ENCODE results near the gene EHMT1.

The EHMT1 gene

DNA sequence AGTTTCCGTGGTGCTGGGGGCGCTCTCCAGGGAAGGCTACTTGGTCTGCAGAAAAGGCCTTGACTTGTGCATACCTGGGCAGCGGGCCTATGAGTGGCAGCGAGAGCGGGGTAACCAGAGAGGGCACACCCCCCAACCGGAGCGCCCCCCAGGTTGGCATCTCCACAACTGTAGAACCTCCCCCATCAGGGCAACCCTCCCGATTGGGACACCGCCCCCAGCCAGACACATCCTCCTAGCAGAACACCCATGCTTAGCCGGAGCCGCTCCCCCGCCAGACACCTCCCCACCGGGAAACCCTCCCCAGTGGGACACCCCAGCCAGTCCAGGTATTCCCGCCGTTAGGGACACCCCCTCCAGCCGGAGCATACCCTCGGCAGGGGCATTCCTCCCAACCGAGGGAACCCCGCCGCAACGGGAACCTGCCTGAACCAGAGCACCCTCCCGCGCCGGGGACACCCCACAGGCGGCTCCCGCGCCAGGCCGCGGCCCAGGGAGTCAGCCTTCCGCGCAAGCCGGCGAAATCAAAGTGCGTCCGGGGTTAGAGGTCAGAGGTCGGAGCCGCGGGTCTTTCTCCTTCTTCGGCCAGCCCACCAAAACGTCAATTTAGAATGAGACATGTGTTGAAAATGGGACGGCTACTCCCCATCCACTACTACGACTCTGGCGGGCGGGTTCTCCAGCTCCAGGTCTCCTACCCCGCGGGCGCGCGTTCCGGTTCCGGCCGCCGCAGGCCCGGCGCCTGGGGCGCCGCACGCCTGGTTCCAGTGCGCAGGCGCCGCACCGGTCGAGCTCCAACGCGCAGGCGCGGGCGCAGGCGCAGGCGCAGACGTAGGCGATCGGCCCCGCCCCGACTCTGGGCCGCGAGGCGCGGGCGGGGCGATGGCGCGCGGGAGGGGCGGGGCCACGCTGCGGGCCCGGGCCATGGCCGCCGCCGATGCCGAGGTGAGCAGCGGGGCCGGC lies at the start of gene EHMT1:
Gene EHMT1 (plus strand): TSS at position 901 of the 963 bp plus-strand sequence. CDS start 24 bp downstream, at position 925.
- peak within 1 kb of the TSS; percentile 93 for H3K27ac ChIP-seq (ENCODE audit: low read depth, low read length)
- H3K4me3 ChIP-seq (ENCODE audit: low read depth, low read length) = peak within 1 kb of the TSS; percentile 88
- H3K27me3 ChIP-seq (ENCODE audit: control insufficient read depth, insufficient read depth, low read length) = no peaks in the 10 kb centered on the region
- peaks cover 16% of the 10 kb centered on the region; the same call in 1 of the 2 replicates for H3K4me1 ChIP-seq (ENCODE audit: control insufficient read depth, insufficient read depth, low read length)
- H3K9me3 ChIP-seq (ENCODE audit: control insufficient read depth, insufficient read depth, low read length) = no peaks in the 10 kb centered on the region
- H3K9ac ChIP-seq (ENCODE audit: low read depth, low read length) = peak within 1 kb of the TSS; percentile 84
- peaks cover 42% of the 10 kb centered on the region for H3K36me3 ChIP-seq (ENCODE audit: control insufficient read depth, insufficient read depth, low read length)

DNA sequence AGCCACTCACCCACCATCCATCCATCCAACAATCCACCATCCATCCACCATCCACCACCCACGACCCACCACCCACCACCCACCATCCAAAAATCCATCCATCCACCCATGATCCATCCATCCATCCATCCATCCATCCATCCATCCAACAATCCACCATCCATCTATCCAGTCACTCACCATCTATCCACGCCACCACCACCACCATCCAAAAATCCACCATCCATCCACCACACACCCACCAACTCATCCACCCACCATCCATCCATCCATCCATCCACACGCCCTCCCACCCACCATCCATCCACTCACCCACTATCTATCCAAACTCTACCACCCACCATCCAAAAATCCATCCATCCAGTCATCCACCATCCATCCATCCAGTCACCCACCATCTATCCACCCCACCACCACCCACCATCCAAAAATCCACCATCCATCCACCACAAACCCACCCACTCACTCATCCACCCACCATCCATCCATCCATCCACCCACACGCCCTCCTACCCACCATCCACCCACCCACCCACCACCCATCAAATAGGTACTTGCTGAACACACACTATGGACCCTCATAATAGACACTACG lies 49.1 kb upstream of the EHMT1 start:
- no peak overlapping the region for H3K4me3 ChIP-seq (ENCODE audit: low read depth, low read length)
- peaks cover 35% of the 10 kb centered on the region for H3K36me3 ChIP-seq (ENCODE audit: control insufficient read depth, insufficient read depth, low read length)
- no peak overlapping the region for H3K27ac ChIP-seq (ENCODE audit: low read depth, low read length)
- H3K27me3 ChIP-seq (ENCODE audit: control insufficient read depth, insufficient read depth, low read length) = no peaks in the 10 kb centered on the region
- H3K9me3 ChIP-seq (ENCODE audit: control insufficient read depth, insufficient read depth, low read length) = no peaks in the 10 kb centered on the region
- no peak overlapping the region for H3K9ac ChIP-seq (ENCODE audit: low read depth, low read length)
- no peaks in the 10 kb centered on the region for H3K4me1 ChIP-seq (ENCODE audit: control insufficient read depth, insufficient read depth, low read length)

DNA sequence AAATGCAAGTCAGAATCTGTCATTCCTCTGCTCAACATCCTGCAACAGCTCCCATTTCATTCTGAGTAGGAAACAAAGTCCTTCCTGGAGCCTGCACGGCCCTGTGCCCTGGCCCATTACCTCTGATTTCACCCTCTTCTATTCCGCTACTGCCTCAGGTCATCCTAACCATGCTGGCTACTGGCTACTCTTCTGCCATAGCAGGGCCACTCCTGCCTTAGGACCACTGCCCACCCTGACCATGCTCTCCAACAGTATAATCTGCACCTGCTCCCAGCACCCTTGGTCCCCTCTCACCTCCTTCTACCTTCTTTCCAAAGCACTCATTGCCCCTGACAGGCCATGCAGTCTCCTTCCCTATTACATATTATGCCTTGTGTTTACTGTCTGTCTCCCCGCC lies 48.2 kb upstream of the EHMT1 start:
- Histone ChIP-seq H3K9me3 (ENCODE audit: control insufficient read depth, insufficient read depth, low read length) (no peaks in the 10 kb centered on the region), H3K27ac (ENCODE audit: low read depth, low read length) (no peak overlapping the region), H3K27me3 (ENCODE audit: control insufficient read depth, insufficient read depth, low read length) (no peaks in the 10 kb centered on the region), H3K4me3 (ENCODE audit: low read depth, low read length) (no peak overlapping the region), H3K4me1 (ENCODE audit: control insufficient read depth, insufficient read depth, low read length) (no peaks in the 10 kb centered on the region), H3K9ac (ENCODE audit: low read depth, low read length) (no peak overlapping the region), H3K36me3 (ENCODE audit: control insufficient read depth, insufficient read depth, low read length) (peaks cover 40% of the 10 kb centered on the region)

DNA sequence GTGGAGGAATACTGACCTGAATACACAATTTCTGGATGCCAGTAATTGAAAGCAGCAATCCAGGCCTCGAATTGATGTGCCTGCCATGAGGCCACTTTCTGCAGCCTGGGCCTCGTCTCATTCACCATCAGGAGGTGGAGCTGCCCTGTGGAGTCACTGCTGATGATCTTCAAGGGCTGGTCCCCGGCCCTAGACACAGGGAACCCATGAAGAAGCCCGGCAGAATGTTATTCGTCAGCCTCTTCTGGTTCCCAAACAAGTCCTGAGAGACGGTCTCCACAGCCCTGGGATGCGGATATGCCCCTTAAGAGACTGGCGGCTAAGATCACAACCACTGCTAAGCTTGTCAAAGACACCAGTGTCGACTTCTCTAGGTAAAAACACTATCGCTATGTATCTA lies 44.6 kb upstream of the EHMT1 start:
- Histone ChIP-seq H3K27me3 (ENCODE audit: control insufficient read depth, insufficient read depth, low read length) (no peaks in the 10 kb centered on the region), H3K9me3 (ENCODE audit: control insufficient read depth, insufficient read depth, low read length) (no peaks in the 10 kb centered on the region), H3K27ac (ENCODE audit: low read depth, low read length) (no peak overlapping the region), H3K4me1 (ENCODE audit: control insufficient read depth, insufficient read depth, low read length) (peaks cover 4% of the 10 kb centered on the region; the same call in 1 of the 2 replicates), H3K4me3 (ENCODE audit: low read depth, low read length) (no peak overlapping the region), H3K9ac (ENCODE audit: low read depth, low read length) (no peak overlapping the region), H3K36me3 (ENCODE audit: control insufficient read depth, insufficient read depth, low read length) (peaks cover 45% of the 10 kb centered on the region)

DNA sequence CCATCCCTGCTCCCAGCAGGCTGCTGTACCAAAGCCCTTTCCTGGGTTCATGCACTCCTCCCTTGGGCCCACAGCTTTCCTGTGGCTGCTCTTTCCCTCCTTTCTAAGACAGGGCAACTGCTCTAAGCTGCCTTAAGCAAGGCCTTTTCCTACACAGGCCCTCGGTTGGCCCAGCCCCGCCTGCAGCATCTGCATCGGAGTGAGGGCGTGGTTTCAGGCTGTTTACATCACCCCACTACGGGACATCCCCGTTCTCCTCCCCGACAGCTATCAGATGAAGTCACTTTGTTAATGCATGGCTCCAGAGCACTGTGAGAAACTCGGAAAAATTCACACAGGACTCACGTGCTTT lies 43.5 kb upstream of the EHMT1 start:
- Histone ChIP-seq H3K36me3 (ENCODE audit: control insufficient read depth, insufficient read depth, low read length) (peaks cover 46% of the 10 kb centered on the region), H3K4me1 (ENCODE audit: control insufficient read depth, insufficient read depth, low read length) (peaks cover 8% of the 10 kb centered on the region), H3K27me3 (ENCODE audit: control insufficient read depth, insufficient read depth, low read length) (no peaks in the 10 kb centered on the region), H3K9ac (ENCODE audit: low read depth, low read length) (no peak overlapping the region), H3K9me3 (ENCODE audit: control insufficient read depth, insufficient read depth, low read length) (no peaks in the 10 kb centered on the region), H3K27ac (ENCODE audit: low read depth, low read length) (no peak overlapping the region), H3K4me3 (ENCODE audit: low read depth, low read length) (no peak overlapping the region)

DNA sequence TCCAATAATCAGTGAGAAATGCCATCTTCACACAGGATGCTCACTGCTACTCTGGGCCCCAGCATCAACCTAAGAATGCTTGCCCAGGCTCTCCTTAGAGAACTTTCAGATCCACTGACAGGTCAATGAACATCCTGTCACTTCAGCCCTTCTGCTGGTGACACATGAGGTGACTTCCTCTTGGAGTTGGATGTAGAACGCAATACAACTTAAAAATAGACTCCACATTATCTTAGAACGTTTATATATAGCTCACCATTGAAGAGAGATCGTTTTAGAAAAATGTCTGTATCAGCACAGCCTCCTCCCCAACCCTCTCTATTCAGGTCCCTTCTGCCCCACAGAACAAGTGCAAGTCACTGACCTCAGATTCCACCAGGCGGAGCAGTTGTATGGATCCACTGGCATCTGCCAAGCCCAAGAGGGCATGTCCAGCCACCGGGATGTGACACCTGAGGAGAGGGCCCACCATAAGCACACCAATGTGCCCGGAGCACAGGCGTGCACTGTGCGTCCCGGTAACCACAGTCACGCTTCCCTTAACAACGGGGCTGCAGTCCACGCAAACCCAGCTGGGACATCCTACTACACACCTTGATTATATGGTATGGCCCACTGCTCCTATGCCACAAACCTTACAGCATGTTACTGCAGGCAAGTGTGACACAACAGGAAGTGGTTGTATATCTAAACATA lies 42.9 kb upstream of the EHMT1 start:
- no peak overlapping the region for H3K9ac ChIP-seq (ENCODE audit: low read depth, low read length)
- no peak overlapping the region for H3K27ac ChIP-seq (ENCODE audit: low read depth, low read length)
- peaks cover 47% of the 10 kb centered on the region for H3K36me3 ChIP-seq (ENCODE audit: control insufficient read depth, insufficient read depth, low read length)
- no peak overlapping the region for H3K4me3 ChIP-seq (ENCODE audit: low read depth, low read length)
- H3K9me3 ChIP-seq (ENCODE audit: control insufficient read depth, insufficient read depth, low read length) = no peaks in the 10 kb centered on the region
- peaks cover 13% of the 10 kb centered on the region for H3K4me1 ChIP-seq (ENCODE audit: control insufficient read depth, insufficient read depth, low read length)
- H3K27me3 ChIP-seq (ENCODE audit: control insufficient read depth, insufficient read depth, low read length) = no peaks in the 10 kb centered on the region

DNA sequence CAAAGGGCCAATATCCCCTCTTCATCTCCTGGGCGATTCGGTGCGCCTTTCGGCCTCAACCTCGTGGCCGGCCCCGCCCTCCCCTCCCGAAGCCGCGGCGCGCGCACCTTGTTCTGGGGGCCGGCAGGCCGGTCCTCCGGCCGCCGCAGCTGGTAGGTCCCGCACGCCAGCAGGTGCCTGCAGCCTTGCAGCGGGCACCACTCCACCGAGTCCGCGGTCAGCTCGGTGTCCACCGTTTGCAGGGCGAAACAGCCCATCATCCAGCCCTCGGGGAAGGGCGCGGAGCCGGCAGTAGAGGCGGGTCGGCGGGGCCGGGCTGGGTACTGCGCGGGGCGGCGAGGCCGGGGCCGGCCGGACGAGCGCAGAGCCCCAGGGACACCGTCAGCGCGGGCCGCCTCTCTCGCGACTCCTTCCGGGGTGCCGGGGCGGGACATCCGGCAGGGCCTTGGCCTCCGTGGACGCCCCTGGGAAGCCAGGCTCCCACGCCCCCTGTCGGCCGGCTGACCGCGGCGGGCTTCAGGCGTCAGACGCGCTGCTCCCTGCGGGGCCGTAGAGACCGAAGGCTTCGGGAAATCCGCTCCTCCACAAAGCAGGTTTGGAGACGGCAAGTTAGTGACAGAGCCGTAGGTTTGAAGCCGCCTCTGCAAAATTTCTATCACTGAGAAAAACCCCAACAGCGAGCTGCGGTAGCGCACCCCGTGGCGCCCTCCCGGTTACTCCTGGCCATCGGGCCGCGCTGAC lies 40.1 kb upstream of the EHMT1 start, which contains the start of gene DPH7:
Gene DPH7 (minus strand): TSS at position 408 of the 741 bp plus-strand sequence. CDS start 148 bp downstream, at position 260.
- Histone ChIP-seq H3K4me1 (ENCODE audit: control insufficient read depth, insufficient read depth, low read length) (peaks cover 17% of the 10 kb centered on the region), H3K4me3 (ENCODE audit: low read depth, low read length) (peak within 1 kb of the TSS; percentile 95), H3K9ac (ENCODE audit: low read depth, low read length) (peak within 1 kb of the TSS; percentile 83), H3K27ac (ENCODE audit: low read depth, low read length) (peak within 1 kb of the TSS; percentile 89), H3K36me3 (ENCODE audit: control insufficient read depth, insufficient read depth, low read length) (peaks cover 63% of the 10 kb centered on the region), H3K27me3 (ENCODE audit: control insufficient read depth, insufficient read depth, low read length) (no peaks in the 10 kb centered on the region), H3K9me3 (ENCODE audit: control insufficient read depth, insufficient read depth, low read length) (no peaks in the 10 kb centered on the region)

DNA sequence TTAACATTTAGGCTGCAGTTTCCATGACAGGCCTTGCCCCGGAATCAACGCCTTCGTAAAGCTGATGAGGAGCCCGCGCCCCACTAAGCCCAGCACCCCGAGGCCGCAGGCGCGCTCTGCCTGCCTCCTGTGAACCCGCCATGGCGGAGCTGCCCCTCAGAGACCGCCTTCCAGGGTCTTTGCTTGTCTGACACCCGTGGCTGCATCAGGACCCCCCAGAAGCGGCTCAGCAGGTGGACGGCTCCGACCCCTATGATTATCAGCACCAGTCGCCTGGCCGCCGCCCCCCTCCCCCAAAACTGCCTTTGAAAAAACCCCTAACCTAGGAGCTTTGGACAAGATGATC lies 39.6 kb upstream of the EHMT1 start:
- peaks cover 17% of the 10 kb centered on the region for H3K4me1 ChIP-seq (ENCODE audit: control insufficient read depth, insufficient read depth, low read length)
- no peaks in the 10 kb centered on the region for H3K27me3 ChIP-seq (ENCODE audit: control insufficient read depth, insufficient read depth, low read length)
- no peaks in the 10 kb centered on the region for H3K9me3 ChIP-seq (ENCODE audit: control insufficient read depth, insufficient read depth, low read length)
- H3K36me3 ChIP-seq (ENCODE audit: control insufficient read depth, insufficient read depth, low read length) = peaks cover 63% of the 10 kb centered on the region
- H3K27ac ChIP-seq (ENCODE audit: low read depth, low read length) = peak overlapping the region; percentile 89
- peak overlapping the region; percentile 39; the same call in 1 of the 2 replicates for H3K9ac ChIP-seq (ENCODE audit: low read depth, low read length)
- peak overlapping the region; percentile 95 for H3K4me3 ChIP-seq (ENCODE audit: low read depth, low read length)

DNA sequence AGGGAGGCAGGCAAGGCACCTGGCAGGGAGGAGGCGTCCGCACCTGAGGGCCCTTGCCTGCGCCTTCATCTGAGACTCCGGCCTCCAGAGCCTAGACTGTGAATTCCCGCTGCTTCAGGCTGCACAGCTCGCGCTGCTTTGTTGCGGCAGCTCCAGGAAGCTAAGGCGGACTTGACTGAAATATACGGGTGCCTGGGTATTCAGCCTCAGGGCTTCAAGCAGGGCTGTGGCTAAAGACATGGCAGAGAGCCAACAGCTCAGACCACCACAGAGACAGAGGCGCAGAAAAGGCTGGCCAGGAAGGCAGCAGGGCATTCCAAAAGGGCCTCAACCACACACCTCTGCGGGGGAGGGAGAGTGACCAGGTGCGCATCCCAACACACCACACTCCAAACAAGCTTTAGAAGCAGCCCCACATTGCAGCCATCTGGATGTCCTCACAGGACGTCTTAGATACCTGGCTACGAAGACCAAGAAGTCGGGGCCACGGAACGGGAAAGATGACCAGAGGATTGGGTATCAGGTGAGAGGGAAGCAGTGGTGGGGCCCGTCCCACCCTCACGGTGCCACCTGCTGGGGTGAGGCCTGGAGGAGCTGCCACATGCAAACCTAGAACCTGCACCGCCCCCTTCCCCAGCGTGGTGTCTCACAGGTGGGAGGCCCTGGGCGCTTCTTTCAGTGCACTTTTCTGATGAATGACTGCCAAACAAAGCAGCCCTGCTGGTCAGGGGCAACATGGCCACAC lies 38.4 kb upstream of the EHMT1 start:
- Histone ChIP-seq H3K27ac (ENCODE audit: low read depth, low read length) (no peak overlapping the region), H3K9me3 (ENCODE audit: control insufficient read depth, insufficient read depth, low read length) (no peaks in the 10 kb centered on the region), H3K27me3 (ENCODE audit: control insufficient read depth, insufficient read depth, low read length) (no peaks in the 10 kb centered on the region), H3K9ac (ENCODE audit: low read depth, low read length) (no peak overlapping the region), H3K4me1 (ENCODE audit: control insufficient read depth, insufficient read depth, low read length) (peaks cover 17% of the 10 kb centered on the region), H3K4me3 (ENCODE audit: low read depth, low read length) (no peak overlapping the region), H3K36me3 (ENCODE audit: control insufficient read depth, insufficient read depth, low read length) (peaks cover 60% of the 10 kb centered on the region)

DNA sequence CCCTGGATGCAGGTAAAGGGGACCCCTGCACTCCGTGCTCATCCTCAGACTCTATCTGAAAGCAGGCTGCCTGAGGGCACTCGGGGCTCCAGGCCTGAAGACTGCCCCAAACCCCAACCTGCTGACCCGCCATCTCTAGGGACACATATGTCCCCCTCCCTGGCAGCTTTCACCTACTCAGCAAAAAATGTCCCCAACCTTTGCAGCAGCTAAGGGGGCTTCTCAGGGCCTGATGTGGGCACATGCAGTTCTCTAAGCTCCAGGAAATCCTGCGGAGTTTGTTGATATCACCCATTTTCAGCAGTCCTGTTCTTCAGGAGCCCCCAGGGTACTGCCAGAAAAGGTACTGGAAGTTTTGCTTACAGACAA lies 37.9 kb upstream of the EHMT1 start:
- Histone ChIP-seq H3K36me3 (ENCODE audit: control insufficient read depth, insufficient read depth, low read length) (peaks cover 60% of the 10 kb centered on the region), H3K9ac (ENCODE audit: low read depth, low read length) (no peak overlapping the region)

More for the DNA sequence above, 37.9 kb upstream of the EHMT1 start:
- no peak overlapping the region for H3K27ac ChIP-seq (ENCODE audit: low read depth, low read length)
- H3K4me1 ChIP-seq (ENCODE audit: control insufficient read depth, insufficient read depth, low read length) = peaks cover 17% of the 10 kb centered on the region
- no peak overlapping the region for H3K4me3 ChIP-seq (ENCODE audit: low read depth, low read length)
- no peaks in the 10 kb centered on the region for H3K27me3 ChIP-seq (ENCODE audit: control insufficient read depth, insufficient read depth, low read length)
- H3K9me3 ChIP-seq (ENCODE audit: control insufficient read depth, insufficient read depth, low read length) = no peaks in the 10 kb centered on the region

All from HUES48 (cell line).